PFSK-1 (cell line): ENCODE results near the gene FAR2.

Source experiments
- POLR2AphosphoS5 ChIP-seq: IDR thresholded peaks from 2 replicates; pipeline ENCODE4 v1.6.1; 2012; ENCODE audit warnings: low read depth, mild to moderate bottlenecking, control low read depth, low read length, moderate library complexity
- SIN3A ChIP-seq: IDR thresholded peaks from 2 replicates; pipeline ENCODE4 v1.6.1; 2012; ENCODE audit warnings: mild to moderate bottlenecking, low read length, moderate library complexity, borderline replicate concordance; ENCODE audit not compliant: insufficient read depth
- TF ChIP-seq, protein P1 (sequence below), 2 experiments: IDR thresholded peaks; 2 replicates each; pipeline versions ENCODE4 v1.6.1 to v1.8.0; 2011 to 2012; ENCODE audit warnings: low read depth in 2 of 2, low read length in 2 of 2, control low read depth in 1 of 2, inconsistent platforms in 1 of 2, mild to moderate bottlenecking in 1 of 2, moderate library complexity in 1 of 2; ENCODE audit not compliant: insufficient read depth in 1 of 2

DNA sequence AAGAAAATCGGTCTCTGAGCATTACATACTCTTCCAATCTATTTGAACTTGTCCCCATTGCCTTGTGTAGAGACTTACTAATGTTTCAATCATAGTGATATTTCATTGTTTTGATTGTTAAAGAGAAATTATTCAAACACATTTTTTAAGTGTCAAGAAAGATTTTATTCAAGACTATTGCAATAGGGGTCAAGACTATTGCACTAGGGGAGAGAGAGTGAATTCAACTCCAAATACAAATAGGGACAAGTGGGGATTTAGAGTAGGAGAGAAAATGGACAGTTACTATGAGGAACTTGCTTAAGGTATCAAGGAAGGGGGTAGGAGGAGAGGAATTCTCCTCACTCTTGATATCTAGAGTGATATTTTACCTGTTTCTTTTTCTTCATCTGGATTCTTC, 73.1 kb downstream of the FAR2 start:
- TF ChIP-seq POLR2AphosphoS5 (no peak), SIN3A (no peak)
- TF ChIP-seq, protein P1, sequence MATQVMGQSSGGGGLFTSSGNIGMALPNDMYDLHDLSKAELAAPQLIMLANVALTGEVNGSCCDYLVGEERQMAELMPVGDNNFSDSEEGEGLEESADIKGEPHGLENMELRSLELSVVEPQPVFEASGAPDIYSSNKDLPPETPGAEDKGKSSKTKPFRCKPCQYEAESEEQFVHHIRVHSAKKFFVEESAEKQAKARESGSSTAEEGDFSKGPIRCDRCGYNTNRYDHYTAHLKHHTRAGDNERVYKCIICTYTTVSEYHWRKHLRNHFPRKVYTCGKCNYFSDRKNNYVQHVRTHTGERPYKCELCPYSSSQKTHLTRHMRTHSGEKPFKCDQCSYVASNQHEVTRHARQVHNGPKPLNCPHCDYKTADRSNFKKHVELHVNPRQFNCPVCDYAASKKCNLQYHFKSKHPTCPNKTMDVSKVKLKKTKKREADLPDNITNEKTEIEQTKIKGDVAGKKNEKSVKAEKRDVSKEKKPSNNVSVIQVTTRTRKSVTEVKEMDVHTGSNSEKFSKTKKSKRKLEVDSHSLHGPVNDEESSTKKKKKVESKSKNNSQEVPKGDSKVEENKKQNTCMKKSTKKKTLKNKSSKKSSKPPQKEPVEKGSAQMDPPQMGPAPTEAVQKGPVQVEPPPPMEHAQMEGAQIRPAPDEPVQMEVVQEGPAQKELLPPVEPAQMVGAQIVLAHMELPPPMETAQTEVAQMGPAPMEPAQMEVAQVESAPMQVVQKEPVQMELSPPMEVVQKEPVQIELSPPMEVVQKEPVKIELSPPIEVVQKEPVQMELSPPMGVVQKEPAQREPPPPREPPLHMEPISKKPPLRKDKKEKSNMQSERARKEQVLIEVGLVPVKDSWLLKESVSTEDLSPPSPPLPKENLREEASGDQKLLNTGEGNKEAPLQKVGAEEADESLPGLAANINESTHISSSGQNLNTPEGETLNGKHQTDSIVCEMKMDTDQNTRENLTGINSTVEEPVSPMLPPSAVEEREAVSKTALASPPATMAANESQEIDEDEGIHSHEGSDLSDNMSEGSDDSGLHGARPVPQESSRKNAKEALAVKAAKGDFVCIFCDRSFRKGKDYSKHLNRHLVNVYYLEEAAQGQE (IDR thresholded peaks at IDR 0.05; ENCODE audit: insufficient read depth in 1 of 2, low read depth in 2 of 2, low read length in 2 of 2), result no peak
